ENCODE measurements around the gene UGT1A8. TPM values are rescaled to one million over a fixed set of nuclear protein-coding genes. Genes with fewer than 3 reads are reported as not detected.

UGT1A8 gene
- total and polyA plus RNA-seq, 2 of the 4 experiments (the other 2 are of a cell fraction) = not detected

DNA sequence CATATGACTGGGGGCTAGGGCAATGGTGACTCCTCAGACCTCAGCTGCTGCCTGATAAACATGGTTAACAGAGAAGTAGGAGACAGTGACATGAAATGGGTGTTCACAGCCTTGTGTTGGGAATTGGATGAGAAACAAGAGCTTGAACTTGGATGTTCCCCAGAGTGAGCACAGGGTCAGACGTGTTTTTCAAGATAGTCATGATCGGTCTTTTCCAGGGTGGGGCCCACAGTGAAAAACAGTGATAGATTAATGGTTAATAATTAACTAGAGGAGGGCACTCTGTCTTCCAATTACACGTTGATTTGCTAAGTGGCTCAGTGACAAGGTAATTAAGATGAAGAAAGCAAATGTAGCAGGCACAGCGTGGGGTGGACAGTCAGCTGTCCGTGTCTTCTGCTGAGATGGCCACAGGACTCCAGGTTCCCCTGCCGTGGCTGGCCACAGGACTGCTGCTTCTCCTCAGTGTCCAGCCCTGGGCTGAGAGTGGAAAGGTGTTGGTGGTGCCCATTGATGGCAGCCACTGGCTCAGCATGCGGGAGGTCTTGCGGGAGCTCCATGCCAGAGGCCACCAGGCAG lies 111.4 kb downstream of the UGT1A8 start, which contains the start of gene UGT1A3:
TSS of gene UGT1A3 (plus strand) at position 320 of the 579 bp plus-strand sequence. CDS start at position 405, 85 bp downstream.
- Histone ChIP-seq H4K8ac (ENCODE audit: low read depth in 2 of 2, low read length in 2 of 2) (no peak within 1 kb of the TSS), H3K9ac (ENCODE audit: low read depth, low read length) (no peak within 1 kb of the TSS), H3K4ac (ENCODE audit: low read depth, low read length) (no peak within 1 kb of the TSS), H3K56ac (ENCODE audit: extremely low read depth, insufficient read depth, low read length) (no peak within 1 kb of the TSS; the same call in 1 of the 2 replicates), H3K9me1 (ENCODE audit: insufficient read depth, low read length) (no peaks in the 10 kb centered on the region), H3K14ac (replicated peaks; ENCODE audit: low read depth, low read length) (no peak within 1 kb of the TSS), H3K4me1 (ENCODE audit: control insufficient read depth, insufficient read depth, low read length) (no peaks in the 10 kb centered on the region), H2BK120ac (ENCODE audit: low read depth, low read length) (no peak within 1 kb of the TSS), H2AK5ac (ENCODE audit: low read depth, low read length) (no peak within 1 kb of the TSS), H3K27ac (ENCODE audit: insufficient read depth, low read length) (no peak within 1 kb of the TSS), H3K27me3 (ENCODE audit: control insufficient read depth, insufficient read depth, low read length) (peaks cover 3% of the 10 kb centered on the region; the same call in 1 of the 2 replicates), H3K4me2 (ENCODE audit: low read depth, low read length) (no peak within 1 kb of the TSS), H3K23ac (ENCODE audit: low read depth, low read length) (no peak within 1 kb of the TSS), H4K5ac (ENCODE audit: low read depth, low read length) (no peak within 1 kb of the TSS), H2AFZ (replicated peaks; ENCODE audit: low read length, poor library complexity) (no peak within 1 kb of the TSS), H3K79me1 (ENCODE audit: low read depth in 1 of 2, low read length in 2 of 2) (no peaks in the 10 kb centered on the region), H2AK9ac (replicated peaks; ENCODE audit: low read depth, low read length, poor library complexity) (no peak within 1 kb of the TSS), H4K91ac (ENCODE audit: insufficient read depth, low read depth, low read length) (no peak within 1 kb of the TSS), H3K18ac (ENCODE audit: low read depth, low read length) (no peak within 1 kb of the TSS), H2BK20ac (ENCODE audit: low read depth, low read length) (no peak within 1 kb of the TSS), H3K4me3 (ENCODE audit: insufficient read depth, low read depth, low read length) (no peak within 1 kb of the TSS), H3K36me3 (ENCODE audit: control insufficient read depth, insufficient read depth, low read length) (no peaks in the 10 kb centered on the region), H2BK15ac (ENCODE audit: low read depth, low read length) (no peak within 1 kb of the TSS), H4K20me1 (ENCODE audit: insufficient read depth, low read length) (no peaks in the 10 kb centered on the region), H2BK5ac (ENCODE audit: low read depth, low read length, poor library complexity, severe bottlenecking) (no peak within 1 kb of the TSS), H3K9me3 (ENCODE audit: control insufficient read depth, insufficient read depth, low read length) (no peaks in the 10 kb centered on the region)
- POLR2A ChIA-PET (ENCODE audit: unreplicated experiment) = no interaction called here
- BruUV-seq (replicated peaks) = no TSS peak
- dilution Hi-C loops (cut with HindIII; ENCODE audit: low sequenced_read_pairs, unreplicated experiment) (no loop called here), intact Hi-C loops (cut with micrococcal nuclease) (no loop called here), in situ Hi-C loops (cut with MboI; ENCODE audit: low sequenced_read_pairs) (no loop called here)
- ATAC-seq (ENCODE audit: low read depth) (no peak), DNase-seq (no peak)
- TF ChIP-seq RFX5 (IDR thresholded peaks at IDR 0.05; ENCODE audit: low read depth, low read length) (no peak), CEBPB (IDR thresholded peaks at IDR 0.05; ENCODE audit: low read depth, low read length) (no peak), MXI1 (IDR thresholded peaks at IDR 0.05; ENCODE audit: borderline replicate concordance, low read depth, low read length) (no peak), RCOR1 (IDR thresholded peaks at IDR 0.05; ENCODE audit: insufficient replicate concordance, low read length) (no peak), CHD1 (IDR thresholded peaks at IDR 0.05; ENCODE audit: low read depth, low read length) (no peak), NFE2L2 (IDR thresholded peaks at IDR 0.05; ENCODE audit: low read depth, low read length) (no peak), MAZ (IDR thresholded peaks at IDR 0.05; ENCODE audit: borderline replicate concordance, low read depth, low read length) (no peak), BHLHE40 (IDR thresholded peaks at IDR 0.05; ENCODE audit: low read depth, low read length) (no peak), MAFK (IDR thresholded peaks at IDR 0.05; ENCODE audit: low read depth, low read length) (no peak), POLR2A (IDR thresholded peaks at IDR 0.05; ENCODE audit: low read depth, low read length) (no peak), FOS (IDR thresholded peaks at IDR 0.05; ENCODE audit: low read depth, low read length) (no peak), SMC3 (IDR thresholded peaks at IDR 0.05; ENCODE audit: low read depth, low read length) (no peak), RAD21 (IDR thresholded peaks at IDR 0.05; ENCODE audit: low read length) (no peak)
- TF ChIP-seq, protein P1, sequence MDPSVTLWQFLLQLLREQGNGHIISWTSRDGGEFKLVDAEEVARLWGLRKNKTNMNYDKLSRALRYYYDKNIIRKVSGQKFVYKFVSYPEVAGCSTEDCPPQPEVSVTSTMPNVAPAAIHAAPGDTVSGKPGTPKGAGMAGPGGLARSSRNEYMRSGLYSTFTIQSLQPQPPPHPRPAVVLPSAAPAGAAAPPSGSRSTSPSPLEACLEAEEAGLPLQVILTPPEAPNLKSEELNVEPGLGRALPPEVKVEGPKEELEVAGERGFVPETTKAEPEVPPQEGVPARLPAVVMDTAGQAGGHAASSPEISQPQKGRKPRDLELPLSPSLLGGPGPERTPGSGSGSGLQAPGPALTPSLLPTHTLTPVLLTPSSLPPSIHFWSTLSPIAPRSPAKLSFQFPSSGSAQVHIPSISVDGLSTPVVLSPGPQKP (IDR thresholded peaks at IDR 0.05; ENCODE audit: borderline replicate concordance, low read depth, low read length) = no peak
- TF ChIP-seq, protein P2, sequence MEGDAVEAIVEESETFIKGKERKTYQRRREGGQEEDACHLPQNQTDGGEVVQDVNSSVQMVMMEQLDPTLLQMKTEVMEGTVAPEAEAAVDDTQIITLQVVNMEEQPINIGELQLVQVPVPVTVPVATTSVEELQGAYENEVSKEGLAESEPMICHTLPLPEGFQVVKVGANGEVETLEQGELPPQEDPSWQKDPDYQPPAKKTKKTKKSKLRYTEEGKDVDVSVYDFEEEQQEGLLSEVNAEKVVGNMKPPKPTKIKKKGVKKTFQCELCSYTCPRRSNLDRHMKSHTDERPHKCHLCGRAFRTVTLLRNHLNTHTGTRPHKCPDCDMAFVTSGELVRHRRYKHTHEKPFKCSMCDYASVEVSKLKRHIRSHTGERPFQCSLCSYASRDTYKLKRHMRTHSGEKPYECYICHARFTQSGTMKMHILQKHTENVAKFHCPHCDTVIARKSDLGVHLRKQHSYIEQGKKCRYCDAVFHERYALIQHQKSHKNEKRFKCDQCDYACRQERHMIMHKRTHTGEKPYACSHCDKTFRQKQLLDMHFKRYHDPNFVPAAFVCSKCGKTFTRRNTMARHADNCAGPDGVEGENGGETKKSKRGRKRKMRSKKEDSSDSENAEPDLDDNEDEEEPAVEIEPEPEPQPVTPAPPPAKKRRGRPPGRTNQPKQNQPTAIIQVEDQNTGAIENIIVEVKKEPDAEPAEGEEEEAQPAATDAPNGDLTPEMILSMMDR (conservative IDR thresholded peaks at IDR 0.05; ENCODE audit: low read depth, low read length) = no peak
- TF ChIP-seq, protein P3, sequence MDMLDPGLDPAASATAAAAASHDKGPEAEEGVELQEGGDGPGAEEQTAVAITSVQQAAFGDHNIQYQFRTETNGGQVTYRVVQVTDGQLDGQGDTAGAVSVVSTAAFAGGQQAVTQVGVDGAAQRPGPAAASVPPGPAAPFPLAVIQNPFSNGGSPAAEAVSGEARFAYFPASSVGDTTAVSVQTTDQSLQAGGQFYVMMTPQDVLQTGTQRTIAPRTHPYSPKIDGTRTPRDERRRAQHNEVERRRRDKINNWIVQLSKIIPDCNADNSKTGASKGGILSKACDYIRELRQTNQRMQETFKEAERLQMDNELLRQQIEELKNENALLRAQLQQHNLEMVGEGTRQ (IDR thresholded peaks at IDR 0.05; ENCODE audit: low read depth, low read length) = no peak
- CTCF ChIA-PET = no interaction called here
- 80% methylated on average over 2 of the region's 8 CpGs; no CpG with 5 or more reads in 1 of the 2 experiments for WGBS, 2 experiments (ENCODE audit: extremely low coverage in 2 of 2, insufficient read length in 1 of 2)

Measured in IMR-90 (cell line).